Neural progenitor cell (in vitro differentiated cells): ENCODE results near the gene ARL15. TPM values are rescaled to one million over a fixed set of nuclear protein-coding genes. Genes with fewer than 3 reads are reported as not detected.

ENCODE experiments used
- DNase-seq: peaks from one replicate; pipeline ENCODE4 v3.0.0-alpha.2; 2016; ENCODE audit warnings: low spot score
- H2AFZ ChIP-seq: fragments of 200-600 bp; sonication (generic); replicated peaks from 2 replicates; pipeline ENCODE4 v1.6.1; 2016; ENCODE audit warnings: antibody characterized with exemption
- H3F3A ChIP-seq: fragments of 200-600 bp; sonication (generic); 2 replicates; pipeline ENCODE4 v1.6.1; 2016; ENCODE audit warnings: antibody characterized with exemption, low read depth
- H3K27ac ChIP-seq: fragments of 200-600 bp; sonication (generic); 2 replicates; pipeline ENCODE4 v1.5.1; 2016; ENCODE audit warnings: mild to moderate bottlenecking
- H3K27me3 ChIP-seq: fragments of 200-600 bp; sonication (generic); 2 replicates; pipeline ENCODE4 v1.6.1; 2016; ENCODE audit warnings: mild to moderate bottlenecking, moderate library complexity
- H3K36me3 ChIP-seq: fragments of 200-600 bp; sonication (generic); 2 replicates; pipeline ENCODE4 v1.5.1; 2016
- H3K4me1 ChIP-seq: fragments of 200-600 bp; sonication (generic); 2 replicates; pipeline ENCODE4 v1.6.1; 2016; ENCODE audit warnings: mixed run types
- H3K4me2 ChIP-seq: fragments of 200-600 bp; sonication (generic); 2 replicates; pipeline ENCODE4 v1.6.1; 2016
- H3K4me3 ChIP-seq: fragments of 200-600 bp; sonication (generic); 2 replicates; pipeline ENCODE4 v1.5.1; 2016
- H3K79me2 ChIP-seq: fragments of 200-600 bp; sonication (generic); 2 replicates; pipeline ENCODE4 v1.6.1; 2016; ENCODE audit warnings: low read depth
- H3K9ac ChIP-seq: fragments of 200-600 bp; sonication (generic); 2 replicates; pipeline ENCODE4 v1.6.1; 2016
- H3K9me3 ChIP-seq: fragments of 200-600 bp; sonication (generic); 2 replicates; pipeline ENCODE4 v1.5.1; 2016; ENCODE audit warnings: low read depth
- H4K20me1 ChIP-seq: fragments of 200-600 bp; sonication (generic); 2 replicates; pipeline ENCODE4 v1.6.1; 2016; ENCODE audit warnings: low read depth
- H3K27ac Mint-ChIP-seq: 3 replicates; pipeline ENCODE4 v1.8.0; 2021; ENCODE audit warnings: mixed read lengths
- H3K27me3 Mint-ChIP-seq: 2 replicates; pipeline ENCODE4 v1.8.0; 2022; ENCODE audit warnings: low read depth, mild to moderate bottlenecking, inconsistent platforms, moderate library complexity, mixed read lengths; ENCODE audit not compliant: insufficient read depth
- H3K36me3 Mint-ChIP-seq: 3 replicates; pipeline ENCODE4 v1.8.0; 2021; ENCODE audit warnings: mixed read lengths
- H3K4me1 Mint-ChIP-seq: 3 replicates; pipeline ENCODE4 v1.8.0; 2021; ENCODE audit warnings: mixed read lengths
- H3K4me3 Mint-ChIP-seq: 3 replicates; pipeline ENCODE4 v1.8.0; 2021; ENCODE audit warnings: mild to moderate bottlenecking, moderate library complexity, mixed read lengths
- H3K9me3 Mint-ChIP-seq: 3 replicates; pipeline ENCODE4 v1.8.0; 2020; ENCODE audit warnings: mixed read lengths
- EZH2 ChIP-seq: fragments of 200-600 bp; sonication (generic); IDR thresholded peaks from 2 replicates; pipeline ENCODE4 v1.6.1; 2017; ENCODE audit warnings: antibody characterized with exemption, mild to moderate bottlenecking, moderate library complexity
- EZH2phosphoT487 ChIP-seq: fragments of 200-600 bp; sonication (generic); IDR thresholded peaks from 2 replicates; pipeline ENCODE4 v1.6.1; 2017; ENCODE audit warnings: antibody characterized with exemption
- total RNA-seq: library from RNA; depleted of rRNA; stranded (reverse); fragments of >200 nt; gene quantifications from 2 replicates; pipeline ENCODE4 v1.2.3, GENCODE V29; 2015; ENCODE audit warnings: low replicate concordance
- TF ChIP-seq, protein P1 (sequence below): fragments of 200-600 bp; sonication (generic); IDR thresholded peaks from 2 replicates; pipeline ENCODE4 v1.5.1; 2017; ENCODE audit warnings: antibody characterized with exemption, mild to moderate bottlenecking

ARL15 gene
- total RNA-seq, 1 donor from 2014 or later, result 39.1 TPM

GRCh38 chr5:54207566-54207965, 102.8 kb downstream of the ARL15 start:
- peaks cover 8% of the 10 kb centered on the region for H3K9me3 Mint-ChIP-seq
- TF ChIP-seq EZH2 (no peak), EZH2phosphoT487 (no peak)
- TF ChIP-seq, protein P1, sequence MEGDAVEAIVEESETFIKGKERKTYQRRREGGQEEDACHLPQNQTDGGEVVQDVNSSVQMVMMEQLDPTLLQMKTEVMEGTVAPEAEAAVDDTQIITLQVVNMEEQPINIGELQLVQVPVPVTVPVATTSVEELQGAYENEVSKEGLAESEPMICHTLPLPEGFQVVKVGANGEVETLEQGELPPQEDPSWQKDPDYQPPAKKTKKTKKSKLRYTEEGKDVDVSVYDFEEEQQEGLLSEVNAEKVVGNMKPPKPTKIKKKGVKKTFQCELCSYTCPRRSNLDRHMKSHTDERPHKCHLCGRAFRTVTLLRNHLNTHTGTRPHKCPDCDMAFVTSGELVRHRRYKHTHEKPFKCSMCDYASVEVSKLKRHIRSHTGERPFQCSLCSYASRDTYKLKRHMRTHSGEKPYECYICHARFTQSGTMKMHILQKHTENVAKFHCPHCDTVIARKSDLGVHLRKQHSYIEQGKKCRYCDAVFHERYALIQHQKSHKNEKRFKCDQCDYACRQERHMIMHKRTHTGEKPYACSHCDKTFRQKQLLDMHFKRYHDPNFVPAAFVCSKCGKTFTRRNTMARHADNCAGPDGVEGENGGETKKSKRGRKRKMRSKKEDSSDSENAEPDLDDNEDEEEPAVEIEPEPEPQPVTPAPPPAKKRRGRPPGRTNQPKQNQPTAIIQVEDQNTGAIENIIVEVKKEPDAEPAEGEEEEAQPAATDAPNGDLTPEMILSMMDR, result no peak
- peaks cover 3% of the 10 kb centered on the region for H3K36me3 Mint-ChIP-seq
- H3K4me3 ChIP-seq, result no peak overlapping the region
- peaks cover 25% of the 10 kb centered on the region for H3K4me1 ChIP-seq
- no peaks in the 10 kb centered on the region for H3K9me3 ChIP-seq
- no peak overlapping the region for H3K9ac ChIP-seq
- no peak overlapping the region for H3K4me3 Mint-ChIP-seq
- H3K27ac Mint-ChIP-seq, result no peak overlapping the region
- H3K79me2 ChIP-seq, result peaks cover 52% of the 10 kb centered on the region
- no peak overlapping the region for H2AFZ ChIP-seq
- peak overlapping the region; percentile 32 for H3K4me2 ChIP-seq
- H3K4me1 Mint-ChIP-seq, result peaks cover 8% of the 10 kb centered on the region
- H4K20me1 ChIP-seq, result no peaks in the 10 kb centered on the region
- H3K27me3 ChIP-seq, result no peaks in the 10 kb centered on the region
- H3K27ac ChIP-seq, result peak overlapping the region; percentile 83
- H3K36me3 ChIP-seq, result no peaks in the 10 kb centered on the region
- DNase-seq, result peak; percentile 70
- H3K27me3 Mint-ChIP-seq, result no peaks in the 10 kb centered on the region
- peaks cover 10% of the 10 kb centered on the region for H3F3A ChIP-seq

- no peak overlapping the region for H2AFZ ChIP-seq
- H3K4me3 ChIP-seq, result no peak overlapping the region
- no peak overlapping the region for H3K27ac ChIP-seq
- H3K9me3 Mint-ChIP-seq, result peaks cover 12% of the 10 kb centered on the region
- no peak overlapping the region for H3K9ac ChIP-seq
- H4K20me1 ChIP-seq, result no peaks in the 10 kb centered on the region
- peaks cover 2% of the 10 kb centered on the region for H3K4me1 Mint-ChIP-seq
- peaks cover 44% of the 10 kb centered on the region for H3K79me2 ChIP-seq
- no peak for DNase-seq
- peak overlapping the region; percentile 32 for H3K4me2 ChIP-seq
- H3F3A ChIP-seq, result peaks cover 10% of the 10 kb centered on the region
- TF ChIP-seq EZH2phosphoT487, result no peak
- TF ChIP-seq EZH2, result no peak
- TF ChIP-seq, protein P1, result no peak
- no peaks in the 10 kb centered on the region for H3K27me3 Mint-ChIP-seq
- no peaks in the 10 kb centered on the region for H3K9me3 ChIP-seq
- H3K4me3 Mint-ChIP-seq, result no peak overlapping the region
- no peaks in the 10 kb centered on the region for H3K27me3 ChIP-seq
- H3K27ac Mint-ChIP-seq, result no peak overlapping the region
- peaks cover 18% of the 10 kb centered on the region for H3K4me1 ChIP-seq
- peaks cover 3% of the 10 kb centered on the region for H3K36me3 Mint-ChIP-seq
- no peaks in the 10 kb centered on the region for H3K36me3 ChIP-seq
These were observed 103.7 kb downstream of the ARL15 start for GRCh38 chr5:54206580-54207229.

- H4K20me1 ChIP-seq, result no peaks in the 10 kb centered on the region
These were observed 104.5 kb downstream of the ARL15 start for GRCh38 chr5:54205918-54206317.

More at GRCh38 chr5:54205918-54206317, 104.5 kb downstream of the ARL15 start:
- Histone ChIP-seq H3K27me3 (no peaks in the 10 kb centered on the region), H3K27ac (no peak overlapping the region), H2AFZ (no peak overlapping the region), H3K4me2 (no peak overlapping the region), H3K4me1 (peaks cover 18% of the 10 kb centered on the region), H3K4me3 (no peak overlapping the region), H3K79me2 (peaks cover 37% of the 10 kb centered on the region), H3K36me3 (no peaks in the 10 kb centered on the region), H3K9me3 (no peaks in the 10 kb centered on the region), H3F3A (peaks cover 10% of the 10 kb centered on the region), H3K9ac (no peak overlapping the region)
- no peak overlapping the region for H3K27ac Mint-ChIP-seq
- H3K4me1 Mint-ChIP-seq, result peaks cover under 1% of the 10 kb centered on the region
- no peaks in the 10 kb centered on the region for H3K27me3 Mint-ChIP-seq
- peaks cover 15% of the 10 kb centered on the region for H3K9me3 Mint-ChIP-seq
- H3K4me3 Mint-ChIP-seq, result no peak overlapping the region
- TF ChIP-seq, protein P1, result no peak
- TF ChIP-seq EZH2phosphoT487 (no peak), EZH2 (no peak)
- DNase-seq, result no peak
- H3K36me3 Mint-ChIP-seq, result peaks cover 3% of the 10 kb centered on the region
